HCT116 (cell line): ENCODE measurements around the gene MRPL24. TPM values are rescaled to one million over a fixed set of nuclear protein-coding genes. Genes with fewer than 3 reads are reported as not detected.

Source experiments
- ATAC-seq: fragments of 200-7000 bp; cut with Tn5 transposase; 2 replicates; pipeline ENCODE4 v1.9.1; 2020; ENCODE audit warnings: mild to moderate bottlenecking, moderate library complexity
- BruUV-seq: library from RNA; stranded (reverse); fragments of 400-500 nt; replicated peaks from 2 replicates; lab custom pipeline; 2021; lab: Mats Ljungman, UMichigan
- CTCF ChIA-PET: fragments of 300-600 bp; sonication (Branson Sonifier 250); formaldehyde crosslinking; loops from one replicate; lab custom pipeline; 2021; ENCODE audit warnings: antibody characterized with exemption; lab: Charles Lee
- POLR2A ChIA-PET: fragments of 300-600, 350-600 bp; sonication (Branson Sonifier 250); formaldehyde crosslinking; loops from one replicate; lab custom pipeline; 2021; ENCODE audit warnings: antibody characterized with exemption; lab: Charles Lee
- RAD21 ChIA-PET, 2 experiments: fragments of 300-600 bp; sonication (Branson Sonifier 250); formaldehyde crosslinking; loops; one replicate each; lab custom pipeline; 2023; ENCODE audit warnings: low total read pairs in 2 of 2; ENCODE audit not compliant: uncharacterized antibody in 2 of 2, unreplicated experiment in 2 of 2, low non-redundant PET in 1 of 2; lab: Charles Lee
- DNase-seq: peaks from one replicate; pipeline ENCODE4 v3.0.0-alpha.2; 2010; ENCODE audit warnings: low read depth, low spot score
- H2AFZ ChIP-seq: fragments of 200-600 bp; shearing (Covaris generic), sonication (generic); 2 replicates; pipeline ENCODE4 v1.6.1; 2017; ENCODE audit warnings: low read depth, mixed run types, mixed read lengths, antibody characterized with exemption, low read length; ENCODE audit not compliant: poor library complexity, severe bottlenecking
- H3K27ac ChIP-seq: 2 replicates; pipeline ENCODE4 v1.5.1; 2012; ENCODE audit warnings: low read depth, low read length
- H3K27me3 ChIP-seq: fragments of 200-600 bp; sonication (generic); 2 replicates; pipeline ENCODE4 v1.6.1; 2016; ENCODE audit warnings: mixed run types, low read length, mixed read lengths; ENCODE audit not compliant: insufficient read depth
- H3K36me3 ChIP-seq, 2 experiments: fragments of 200-500 bp in 1 of 2; fragments of 200-600 bp in 1 of 2; sonication (Bioruptor generic) in 1 of 2; sonication (generic) in 1 of 2; 2 replicates each; pipeline versions ENCODE4 v1.5.1 to v1.6.1; 2014 to 2016; ENCODE audit warnings: low read length in 2 of 2, inconsistent platforms in 1 of 2, mixed read lengths in 1 of 2, mixed run types in 1 of 2; ENCODE audit not compliant: insufficient read depth in 2 of 2, control insufficient read depth in 1 of 2
- H3K4me1 ChIP-seq, 2 experiments: fragments of 200-600 bp in 1 of 2; sonication (generic) in 1 of 2; 2 replicates each; pipeline versions ENCODE4 v1.5.1 to v1.6.1; 2012 to 2017; ENCODE audit warnings: low read length in 2 of 2, inconsistent platforms in 1 of 2, mild to moderate bottlenecking in 1 of 2, mixed read lengths in 1 of 2, mixed run types in 1 of 2, moderate library complexity in 1 of 2; ENCODE audit not compliant: insufficient read depth in 2 of 2, control insufficient read depth in 1 of 2
- H3K4me2 ChIP-seq: fragments of 200-600 bp; sonication (generic); 2 replicates; pipeline ENCODE4 v1.6.1; 2017; ENCODE audit warnings: mixed run types, low read length, mixed read lengths
- H3K4me3 ChIP-seq, 2 experiments: fragments of 200-600 bp in 1 of 2; sonication (generic) in 1 of 2; replicated peaks in 1 of 2; 2 replicates each; pipeline ENCODE4 v1.5.1; 2011 to 2016; ENCODE audit warnings: low read length in 2 of 2, control low read depth in 1 of 2, low read depth in 1 of 2, mild to moderate bottlenecking in 1 of 2, mixed read lengths in 1 of 2, mixed run types in 1 of 2
- H3K79me2 ChIP-seq: fragments of 200-600 bp; sonication (generic); 2 replicates; pipeline ENCODE4 v1.6.1; 2017; ENCODE audit warnings: mild to moderate bottlenecking, mixed run types, low read length, moderate library complexity, mixed read lengths; ENCODE audit not compliant: insufficient read depth
- H3K9ac ChIP-seq: fragments of 200-600 bp; sonication (generic); 2 replicates; pipeline ENCODE4 v1.6.1; 2016; ENCODE audit warnings: low read length, mixed read lengths
- H3K9me2 ChIP-seq: fragments of 200-600 bp; sonication (generic), shearing (Covaris generic); 2 replicates; pipeline ENCODE4 v1.6.1; 2017; ENCODE audit warnings: mixed run types, mild to moderate bottlenecking, moderate library complexity; ENCODE audit not compliant: insufficient read depth
- H3K9me3 ChIP-seq, 2 experiments: fragments of 200-500 bp in 1 of 2; fragments of 200-600 bp in 1 of 2; sonication (Bioruptor generic) in 1 of 2; sonication (generic) in 1 of 2; 2 replicates each; pipeline ENCODE4 v1.6.1; 2014 to 2017; ENCODE audit warnings: low read length in 2 of 2, mixed read lengths in 2 of 2, inconsistent platforms in 1 of 2, low read depth in 1 of 2, mild to moderate bottlenecking in 1 of 2, mixed run types in 1 of 2, moderate library complexity in 1 of 2; ENCODE audit not compliant: control insufficient read depth in 1 of 2, insufficient read depth in 1 of 2
- H4K20me1 ChIP-seq: fragments of 200-600 bp; sonication (generic), shearing (Covaris generic); 2 replicates; pipeline ENCODE4 v1.6.1; 2017; ENCODE audit warnings: mixed run types, mild to moderate bottlenecking, moderate library complexity; ENCODE audit not compliant: insufficient read depth
- CBX3 ChIP-seq: IDR thresholded peaks from 2 replicates; pipeline ENCODE4 v1.6.1; 2012; ENCODE audit warnings: low read depth
- ELF1 ChIP-seq: IDR thresholded peaks from 2 replicates; pipeline ENCODE4 v1.6.1; 2012; ENCODE audit warnings: low read depth, borderline replicate concordance
- EZH2 ChIP-seq: fragments of 200-600 bp; sonication (generic); IDR thresholded peaks from 2 replicates; pipeline ENCODE4 v1.6.1; 2017; ENCODE audit warnings: antibody characterized with exemption, mixed run types
- EZH2phosphoT487 ChIP-seq: fragments of 200-600 bp; IDR thresholded peaks from 2 replicates; pipeline ENCODE4 v1.6.1; 2018; ENCODE audit warnings: antibody characterized with exemption, borderline replicate concordance
- FOSL1 ChIP-seq: IDR thresholded peaks from 2 replicates; pipeline ENCODE4 v1.6.1; 2012; ENCODE audit warnings: low read depth
- JUND ChIP-seq: IDR thresholded peaks from 2 replicates; pipeline ENCODE4 v1.6.1; 2012
- POLR2A ChIP-seq: IDR thresholded peaks from 2 replicates; pipeline ENCODE4 v1.7.0; 2011; ENCODE audit warnings: borderline replicate concordance; ENCODE audit not compliant: insufficient read depth, insufficient read length; ENCODE audit errors: extremely low read depth
- POLR2AphosphoS5 ChIP-seq: IDR thresholded peaks from 2 replicates; pipeline ENCODE4 v1.6.1; 2011; ENCODE audit warnings: mild to moderate bottlenecking, low read depth, low read length, moderate library complexity
- REST ChIP-seq: IDR thresholded peaks from 2 replicates; pipeline ENCODE4 v1.6.1; 2012; ENCODE audit warnings: low read depth
- SIN3A ChIP-seq: IDR thresholded peaks from 2 replicates; pipeline ENCODE4 v1.6.1; 2012; ENCODE audit warnings: low read depth
- SP1 ChIP-seq: IDR thresholded peaks from 2 replicates; pipeline ENCODE4 v1.6.1; 2012; ENCODE audit warnings: low read depth
- SRF ChIP-seq: IDR thresholded peaks from 2 replicates; pipeline ENCODE4 v1.6.1; 2012; ENCODE audit warnings: low read depth
- TCF7L2 ChIP-seq: IDR thresholded peaks from 2 replicates; pipeline ENCODE4 v1.7.0; 2011; ENCODE audit warnings: borderline replicate concordance, inconsistent platforms; ENCODE audit not compliant: insufficient read depth, insufficient read length; ENCODE audit errors: extremely low read depth
- YY1 ChIP-seq: IDR thresholded peaks from 2 replicates; pipeline ENCODE4 v1.6.1; 2011; ENCODE audit warnings: low read length, low read depth, moderate library complexity, mild to moderate bottlenecking; ENCODE audit not compliant: insufficient replicate concordance; ENCODE audit errors: extremely low read depth
- ZFX ChIP-seq: fragments of 450-650 bp; IDR thresholded peaks from 2 replicates; pipeline ENCODE4 v1.6.1; 2017
- ZNF274 ChIP-seq: fragments of 200-500 bp; sonication (Bioruptor generic); IDR thresholded peaks from 2 replicates; pipeline ENCODE4 v1.6.1; 2014; ENCODE audit warnings: mild to moderate bottlenecking, low read depth, low read length, inconsistent platforms
- intact Hi-C: fragments of 100-400 bp; cut with micrococcal nuclease; formaldehyde crosslinking; loops from 2 replicates; pipeline ENCODE4 v1.10.0; 2022
- total RNA-seq: library from RNA; stranded (reverse); gene quantifications from one replicate; pipeline ENCODE4 v1.2.1, GENCODE V29; 2021; ENCODE audit not compliant: unreplicated experiment

Gene MRPL24
- total RNA-seq, 1 experiment from 2014 or later, result 111 TPM

GRCh38 chr1:156786640-156787039, 45.8 kb upstream of the MRPL24 start (continued):
- TF ChIP-seq FOSL1 (no peak), ZFX (no peak), TCF7L2 (no peak), EZH2 (no peak)

GRCh38 chr1:156785458-156785857, 44.6 kb upstream of the MRPL24 start:
- Histone ChIP-seq H3K4me3 (no peak overlapping the region), H3K9me3 (no peaks in the 10 kb centered on the region), H3K27me3 (no peaks in the 10 kb centered on the region), H2AFZ (no peak overlapping the region), H3K9me2 (no peaks in the 10 kb centered on the region), H3K4me1 (peaks cover 0 to 3% of the 10 kb centered on the region in 2 experiments; a peak in 1 of 4 replicates), H3K36me3 (peaks cover 23 to 39% of the 10 kb centered on the region in 2 experiments), H3K4me2 (no peak overlapping the region), H3K9ac (no peak overlapping the region), H3K27ac (no peak overlapping the region), H3K79me2 (peaks cover 81% of the 10 kb centered on the region), H4K20me1 (no peaks in the 10 kb centered on the region)
- RAD21 ChIA-PET, result no interaction called here
- no TSS peak for BruUV-seq
- CTCF ChIA-PET, result no interaction called here
- DNase-seq (no peak), ATAC-seq (no peak)
- TF ChIP-seq EZH2 (no peak), YY1 (no peak), CBX3 (no peak), FOSL1 (no peak), ZNF274 (no peak)
- intact Hi-C loops, result no loop called here
- POLR2A ChIA-PET, result no interaction called here

DNA sequence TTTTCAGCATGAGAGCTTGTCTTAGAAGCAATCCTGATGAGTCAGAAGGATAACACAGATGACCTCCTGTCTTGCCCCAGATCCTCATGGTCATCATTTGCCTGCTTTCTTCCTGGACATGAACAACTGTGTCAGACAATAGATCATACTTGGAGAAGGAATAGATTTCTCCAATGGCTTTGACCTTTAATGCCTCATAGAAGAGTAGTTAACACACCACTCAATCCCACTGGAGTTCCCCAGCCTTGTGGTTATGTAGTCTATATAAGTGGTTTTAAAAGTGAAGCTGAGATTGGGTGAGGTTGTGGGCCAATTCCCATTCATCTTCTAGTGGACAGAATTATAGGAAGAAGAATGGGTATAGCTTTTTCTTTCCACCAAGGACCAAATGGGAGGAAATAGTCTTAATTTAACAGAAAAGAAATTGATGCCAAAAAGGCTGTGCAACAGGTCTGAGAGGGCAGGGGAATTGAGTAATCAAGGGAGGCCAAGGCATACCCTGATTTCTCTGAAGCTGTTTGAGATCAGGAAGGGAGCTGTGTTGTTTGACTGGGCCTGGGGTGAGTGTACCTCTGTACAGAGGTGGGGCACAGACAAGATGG, 40.8 kb upstream of the MRPL24 start:
- DNase-seq (no peak), ATAC-seq (no peak)
- H3K9me3 ChIP-seq, result no peaks in the 10 kb centered on the region
- CTCF ChIA-PET, result interaction anchor here (1.1 kb wide), 1 partner anchor 92 kb away, joined by 3 read pairs; no protein-coding TSS in a partner anchor
- H2AFZ ChIP-seq, result no peak overlapping the region
- no TSS peak for BruUV-seq
- RAD21 ChIA-PET, result no interaction called here
- POLR2A ChIA-PET, result interaction anchor here (0.6 kb wide), 1 partner anchor 665 kb away, joined by 4 read pairs; no protein-coding TSS in a partner anchor
- no peaks in the 10 kb centered on the region for H3K27me3 ChIP-seq
- H3K9me2 ChIP-seq, result no peaks in the 10 kb centered on the region
- H3K27ac ChIP-seq, result no peak overlapping the region
- intact Hi-C loops, result no loop called here
- no peak overlapping the region for H3K4me3 ChIP-seq
- peaks cover 11 to 24% of the 10 kb centered on the region in 2 experiments; a peak in 3 of 4 replicates for H3K36me3 ChIP-seq
- H3K4me2 ChIP-seq, result no peak overlapping the region
- H3K79me2 ChIP-seq, result peaks cover 86% of the 10 kb centered on the region
- no peaks in the 10 kb centered on the region for H4K20me1 ChIP-seq
- peaks cover 0 to 3% of the 10 kb centered on the region in 2 experiments; a peak in 1 of 4 replicates for H3K4me1 ChIP-seq
- H3K9ac ChIP-seq, result no peak overlapping the region
- TF ChIP-seq CBX3 (no peak), POLR2A (no peak), ELF1 (no peak), REST (no peak), FOSL1 (no peak), JUND (no peak), EZH2phosphoT487 (no peak), SRF (no peak), EZH2 (no peak), SP1 (no peak), SIN3A (no peak), YY1 (no peak), TCF7L2 (no peak), POLR2AphosphoS5 (no peak)
